ENCODE measurements around the gene POLA1.
A peak's percentile ranks its signal among the peaks of the same experiment; 100 is the strongest.
"Not testable (repeated sequence)": the region's sequence is repeated elsewhere in the genome, so short reads cannot be mapped to it uniquely, and the experiment has no call there.

POLA1 gene

GRCh38 chrX:24693453-24694202 is at the start of gene POLA1:
TSS of gene POLA1 (plus strand) at chrX:24693918. CDS start at chrX:24693962, 44 bp downstream.
- DNase-seq (ENCODE audit: low spot score): peak; percentile 78

- no peak for DNase-seq (ENCODE audit: low spot score)
These were observed 47.7 kb upstream of the POLA1 start for GRCh38 chrX:24646006-24646405.

GRCh38 chrX:24646745-24647182 is 47.0 kb upstream of the POLA1 start:
- DNase-seq (ENCODE audit: low spot score): no peak

- DNase-seq (ENCODE audit: low spot score): peak; percentile 20
These were observed 46.3 kb upstream of the POLA1 start, which contains the start of gene PCYT1B for GRCh38 chrX:24647257-24648058. TSS of gene PCYT1B (minus strand) at chrX:24647347. CDS start at chrX:24647105, 242 bp downstream.

GRCh38 chrX:24648495-24648894 is 45.2 kb upstream of the POLA1 start:
- no peak for DNase-seq (ENCODE audit: low spot score)

GRCh38 chrX:24651783-24652182 is 41.9 kb upstream of the POLA1 start:
- no peak for DNase-seq (ENCODE audit: low spot score)

GRCh38 chrX:24655679-24656078 is 38.0 kb upstream of the POLA1 start:
- not testable (repeated sequence) for DNase-seq (ENCODE audit: low spot score)

GRCh38 chrX:24657671-24658386 is 35.9 kb upstream of the POLA1 start:
- no peak for DNase-seq (ENCODE audit: low spot score)

GRCh38 chrX:24658421-24658820 is 35.3 kb upstream of the POLA1 start:
- DNase-seq (ENCODE audit: low spot score): no peak

GRCh38 chrX:24659106-24659505 is 34.6 kb upstream of the POLA1 start:
- DNase-seq (ENCODE audit: low spot score): no peak

GRCh38 chrX:24659646-24660045 is 34.1 kb upstream of the POLA1 start:
- no peak for DNase-seq (ENCODE audit: low spot score)

GRCh38 chrX:24661292-24661691 is 32.4 kb upstream of the POLA1 start:
- DNase-seq (ENCODE audit: low spot score): no peak

GRCh38 chrX:24662352-24662751 is 31.4 kb upstream of the POLA1 start:
- DNase-seq (ENCODE audit: low spot score): no peak

- no peak for DNase-seq (ENCODE audit: low spot score)
These were observed 25.6 kb upstream of the POLA1 start for GRCh38 chrX:24668111-24668510.

GRCh38 chrX:24672701-24673190 is 21.0 kb upstream of the POLA1 start:
- no peak for DNase-seq (ENCODE audit: low spot score)

- DNase-seq (ENCODE audit: low spot score): no peak
These were observed 20.3 kb upstream of the POLA1 start for GRCh38 chrX:24673424-24673823.

GRCh38 chrX:24676403-24677024 is 17.2 kb upstream of the POLA1 start:
- no peak for DNase-seq (ENCODE audit: low spot score)

- DNase-seq (ENCODE audit: low spot score): no peak
These were observed 10.8 kb upstream of the POLA1 start for GRCh38 chrX:24682739-24683432.

GRCh38 chrX:24684048-24684447 is 9.7 kb upstream of the POLA1 start:
- DNase-seq (ENCODE audit: low spot score): no peak

- no peak for DNase-seq (ENCODE audit: low spot score)
These were observed 1.4 kb upstream of the POLA1 start for GRCh38 chrX:24692305-24692704.

GRCh38 chrX:24694825-24695224 is 1.1 kb downstream of the POLA1 start:
- DNase-seq (ENCODE audit: low spot score): no peak
